Fibroblast of villous mesenchyme (primary cell): ENCODE measurements around the gene SMYD3. TPM values are rescaled to one million over a fixed set of nuclear protein-coding genes. Genes with fewer than 3 reads are reported as not detected.

Source experiments
- DNase-seq: peaks from one replicate; pipeline ENCODE4 v3.0.0-alpha.2; 2010; ENCODE audit warnings: low read depth
- H3K4me3 ChIP-seq: 2 replicates; pipeline ENCODE4 v1.5.1; 2011; ENCODE audit warnings: low read depth, mild to moderate bottlenecking, low read length
- total RNA-seq: library from RNA; depleted of rRNA; stranded (reverse); fragments of >200 nt; gene quantifications from 2 replicates; pipeline ENCODE4 v1.2.3, GENCODE V29; 2012
- TF ChIP-seq, protein P1 (sequence below): IDR thresholded peaks from 2 replicates; pipeline ENCODE4 v1.5.1; 2012; ENCODE audit warnings: low read depth, mild to moderate bottlenecking, low read length; ENCODE audit not compliant: insufficient read depth

The SMYD3 gene
- total RNA-seq, 1 donor: 35.4 TPM

DNA sequence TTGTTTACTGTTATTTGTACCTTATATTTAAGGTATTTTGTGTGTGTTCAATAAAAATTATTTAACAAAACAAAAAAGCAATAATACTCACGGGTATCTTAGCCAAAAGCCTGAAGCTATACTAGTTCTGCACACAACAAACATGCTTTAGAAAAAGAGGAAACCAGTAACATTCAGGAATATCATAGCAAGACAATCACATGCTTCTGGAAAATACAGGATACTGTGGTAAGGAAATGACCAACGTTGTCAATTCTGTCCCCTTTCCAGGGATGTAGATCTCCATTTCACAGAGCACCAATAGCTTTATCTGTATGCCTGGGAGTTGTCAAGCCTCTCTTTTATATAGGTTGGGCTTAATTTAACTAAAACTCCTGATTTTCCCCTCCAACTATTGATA lies 288.4 kb downstream of the SMYD3 start:
- H3K4me3 ChIP-seq: no peak overlapping the region
- no peak for DNase-seq
- TF ChIP-seq, protein P1, sequence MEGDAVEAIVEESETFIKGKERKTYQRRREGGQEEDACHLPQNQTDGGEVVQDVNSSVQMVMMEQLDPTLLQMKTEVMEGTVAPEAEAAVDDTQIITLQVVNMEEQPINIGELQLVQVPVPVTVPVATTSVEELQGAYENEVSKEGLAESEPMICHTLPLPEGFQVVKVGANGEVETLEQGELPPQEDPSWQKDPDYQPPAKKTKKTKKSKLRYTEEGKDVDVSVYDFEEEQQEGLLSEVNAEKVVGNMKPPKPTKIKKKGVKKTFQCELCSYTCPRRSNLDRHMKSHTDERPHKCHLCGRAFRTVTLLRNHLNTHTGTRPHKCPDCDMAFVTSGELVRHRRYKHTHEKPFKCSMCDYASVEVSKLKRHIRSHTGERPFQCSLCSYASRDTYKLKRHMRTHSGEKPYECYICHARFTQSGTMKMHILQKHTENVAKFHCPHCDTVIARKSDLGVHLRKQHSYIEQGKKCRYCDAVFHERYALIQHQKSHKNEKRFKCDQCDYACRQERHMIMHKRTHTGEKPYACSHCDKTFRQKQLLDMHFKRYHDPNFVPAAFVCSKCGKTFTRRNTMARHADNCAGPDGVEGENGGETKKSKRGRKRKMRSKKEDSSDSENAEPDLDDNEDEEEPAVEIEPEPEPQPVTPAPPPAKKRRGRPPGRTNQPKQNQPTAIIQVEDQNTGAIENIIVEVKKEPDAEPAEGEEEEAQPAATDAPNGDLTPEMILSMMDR: no peak

DNA sequence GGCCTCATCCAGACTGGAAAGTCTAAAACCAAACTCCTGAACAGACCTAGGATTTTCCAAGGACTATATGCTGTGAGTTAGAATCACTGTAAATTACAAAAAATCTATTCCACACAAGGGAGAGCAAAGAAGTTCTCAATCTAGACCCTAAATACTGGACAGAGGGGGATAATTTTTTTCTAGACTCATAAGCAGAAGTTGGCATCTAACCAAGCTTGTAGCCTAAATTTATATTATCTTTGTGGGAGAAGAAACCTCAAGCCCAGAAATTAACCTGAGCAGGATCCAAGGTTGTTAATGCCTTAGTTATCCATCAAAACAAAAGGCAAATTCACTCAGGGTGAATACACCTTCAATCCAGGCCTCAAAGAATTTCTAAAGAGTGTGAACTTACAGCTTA lies 290.2 kb downstream of the SMYD3 start:
- no peak overlapping the region for H3K4me3 ChIP-seq
- DNase-seq: no peak
- TF ChIP-seq, protein P1: no peak

DNA sequence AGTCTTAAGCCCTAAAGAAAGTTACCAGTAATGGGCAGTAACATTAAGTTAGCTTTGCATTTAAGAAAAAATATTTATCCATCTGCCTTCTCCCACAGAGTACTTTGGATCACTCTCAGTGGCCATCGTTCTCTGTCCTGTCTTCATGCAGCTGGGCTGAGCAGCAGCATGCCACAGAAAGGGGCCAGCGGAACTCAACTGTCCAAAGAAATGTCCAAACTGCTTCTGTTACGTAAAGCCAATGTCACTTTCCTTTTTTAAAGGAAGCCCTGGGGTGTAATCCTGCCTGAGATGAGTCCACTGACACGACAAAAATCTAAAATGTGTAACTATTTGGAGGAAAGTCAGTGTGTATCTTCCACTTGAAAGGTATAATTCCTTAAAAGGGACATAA lies 291.6 kb downstream of the SMYD3 start:
- DNase-seq: no peak
- no peak overlapping the region for H3K4me3 ChIP-seq

GRCh38 chr1:246214708-246215509 lies 292.2 kb downstream of the SMYD3 start:
- TF ChIP-seq, protein P1: no peak
- H3K4me3 ChIP-seq: no peak overlapping the region
- DNase-seq: peak; percentile 98

More for the DNA sequence above, 291.6 kb downstream of the SMYD3 start:
- TF ChIP-seq, protein P1: no peak

- no peak overlapping the region for H3K4me3 ChIP-seq
- no peak for DNase-seq
- TF ChIP-seq, protein P1: no peak
These were observed 293.1 kb downstream of the SMYD3 start for GRCh38 chr1:246213947-246214346.

- H3K4me3 ChIP-seq: no peak overlapping the region
- no peak for DNase-seq
- TF ChIP-seq, protein P1: no peak
These were observed 293.6 kb downstream of the SMYD3 start for GRCh38 chr1:246213502-246213901.

DNA sequence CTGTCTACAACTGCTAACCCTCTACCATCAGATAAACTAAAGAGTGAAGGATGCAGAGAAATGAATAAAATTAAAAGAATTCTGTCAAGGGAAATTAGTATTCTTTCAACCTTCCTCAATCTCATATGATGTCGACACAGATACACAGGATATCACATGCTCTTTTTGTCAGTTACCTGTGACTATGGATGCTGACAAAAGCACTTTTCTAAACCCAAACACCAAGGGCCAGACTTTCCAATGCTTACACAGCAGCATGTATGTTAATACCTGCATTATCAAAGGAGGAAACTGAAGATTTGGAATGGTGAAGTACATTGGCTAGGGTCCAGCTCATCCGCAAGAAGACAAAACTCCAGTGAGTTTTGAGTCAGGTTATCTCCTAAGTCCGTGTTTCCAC lies 294.0 kb downstream of the SMYD3 start:
- H3K4me3 ChIP-seq: no peak overlapping the region
- TF ChIP-seq, protein P1: no peak
- DNase-seq: no peak
